Upper lobe of right lung (tissue), 1 donor: Measurements from ENCODE around the gene TDRKH. TPM values are rescaled to one million over a fixed set of nuclear protein-coding genes. Genes with fewer than 3 reads are reported as not detected.

Experiments used
- ATAC-seq: fragments of 200-7000 bp; cut with Tn5 transposase; one replicate; pipeline ENCODE4 v1.9.1; 2020; ENCODE audit warnings: mild to moderate bottlenecking, moderate library complexity
- DNase-seq: peaks from one replicate; pipeline ENCODE4 v3.0.0-alpha.2; 2020
- H3K27ac ChIP-seq: fragments of 200-600 bp; one replicate; pipeline ENCODE4 v1.8.0; 2022
- H3K27me3 ChIP-seq: fragments of 200-600 bp; one replicate; pipeline ENCODE4 v1.8.0; 2022; ENCODE audit warnings: mild to moderate bottlenecking
- H3K36me3 ChIP-seq: fragments of 200-600 bp; one replicate; pipeline ENCODE4 v1.8.0; 2022
- H3K4me1 ChIP-seq: fragments of 200-600 bp; one replicate; pipeline ENCODE4 v1.8.0; 2022
- H3K4me3 ChIP-seq: fragments of 200-600 bp; one replicate; pipeline ENCODE4 v1.8.0; 2022; ENCODE audit warnings: mild to moderate bottlenecking
- H3K9me3 ChIP-seq: fragments of 200-600 bp; one replicate; pipeline ENCODE4 v1.8.0; 2022
- intact Hi-C: fragments of 100-400 bp; cut with DNase I; formaldehyde crosslinking; loops from one replicate; pipeline ENCODE4 v1.11.0; 2022
- long read RNA-seq: library from polyadenylated mRNA; unstranded; transcript quantifications from one replicate; pipeline ENCODE4 v2.0.0, GENCODE V29; 2021
- total RNA-seq: library from RNA; stranded (reverse); fragmentation: NEBNext Ultra II Directional; extraction: Animal tissue kit (Norgen Biotek cat#: 25700); gene quantifications from one replicate; pipeline ENCODE4 v1.2.1, GENCODE V29; 2021
- TF ChIP-seq, protein P1 (sequence below): fragments of 200-600 bp; IDR thresholded peaks from one replicate; pipeline ENCODE4 v1.8.0; 2022; ENCODE audit warnings: antibody characterized with exemption
- donor health status: DM: no; HTN: yes; CAD: no; lungs with severe emphysema.

Gene TDRKH, protein sequence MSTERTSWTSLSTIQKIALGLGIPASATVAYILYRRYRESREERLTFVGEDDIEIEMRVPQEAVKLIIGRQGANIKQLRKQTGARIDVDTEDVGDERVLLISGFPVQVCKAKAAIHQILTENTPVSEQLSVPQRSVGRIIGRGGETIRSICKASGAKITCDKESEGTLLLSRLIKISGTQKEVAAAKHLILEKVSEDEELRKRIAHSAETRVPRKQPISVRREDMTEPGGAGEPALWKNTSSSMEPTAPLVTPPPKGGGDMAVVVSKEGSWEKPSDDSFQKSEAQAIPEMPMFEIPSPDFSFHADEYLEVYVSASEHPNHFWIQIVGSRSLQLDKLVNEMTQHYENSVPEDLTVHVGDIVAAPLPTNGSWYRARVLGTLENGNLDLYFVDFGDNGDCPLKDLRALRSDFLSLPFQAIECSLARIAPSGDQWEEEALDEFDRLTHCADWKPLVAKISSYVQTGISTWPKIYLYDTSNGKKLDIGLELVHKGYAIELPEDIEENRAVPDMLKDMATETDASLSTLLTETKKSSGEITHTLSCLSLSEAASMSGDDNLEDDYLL
- total RNA-seq = 12.8 TPM
- long read RNA-seq, partial matches to known transcripts = 4 of 25 reads
- long read RNA-seq, other reads (novel, unspliced or antisense) = 15 of 25 reads

DNA sequence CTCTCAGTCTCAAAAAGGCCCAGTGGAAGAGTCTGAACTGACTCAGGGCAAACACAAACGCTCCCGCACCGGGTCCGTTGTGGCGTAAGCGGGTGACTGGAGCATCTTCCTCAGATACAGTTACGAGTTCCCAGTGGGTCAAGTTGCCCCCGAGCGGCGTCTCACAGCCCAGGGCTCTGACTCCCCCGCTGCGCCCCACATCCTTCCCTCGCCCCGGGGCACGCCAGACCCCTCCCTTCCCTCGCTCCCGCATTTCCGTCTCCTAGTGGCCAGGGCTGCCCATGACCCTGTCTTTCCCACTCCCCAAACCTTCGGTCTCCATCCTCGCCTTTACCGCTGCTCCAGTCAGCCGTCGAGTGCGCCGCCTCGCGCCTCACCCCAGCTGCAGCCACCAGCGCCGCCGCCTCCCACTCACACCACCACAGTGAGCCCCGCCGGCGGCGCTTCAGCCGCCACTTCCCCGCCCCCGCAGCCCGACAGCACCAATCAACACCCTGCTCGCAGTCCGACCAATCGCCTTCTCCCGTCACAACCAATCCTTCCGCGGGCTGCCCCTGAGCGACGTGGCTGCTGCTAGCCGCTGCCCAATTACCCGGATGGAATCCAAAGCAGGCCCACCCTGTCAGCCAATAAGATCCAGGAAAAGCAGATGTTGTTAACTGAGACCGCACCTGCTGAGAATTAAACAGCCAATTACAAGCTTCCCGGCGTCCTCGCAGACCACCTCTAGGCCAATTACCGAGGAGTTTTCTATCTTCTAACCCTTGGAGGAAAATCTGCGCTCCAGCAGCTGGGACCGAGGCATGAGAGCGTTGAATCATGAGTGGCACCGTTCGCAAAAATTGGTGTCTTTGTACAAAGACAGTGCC lies at the start of gene TDRKH:
TDRKH (minus strand) TSS at position 430 of the 869 bp plus-strand sequence. CDS start 7,478 bp downstream, outside the sequence.
- TF ChIP-seq, protein P1, sequence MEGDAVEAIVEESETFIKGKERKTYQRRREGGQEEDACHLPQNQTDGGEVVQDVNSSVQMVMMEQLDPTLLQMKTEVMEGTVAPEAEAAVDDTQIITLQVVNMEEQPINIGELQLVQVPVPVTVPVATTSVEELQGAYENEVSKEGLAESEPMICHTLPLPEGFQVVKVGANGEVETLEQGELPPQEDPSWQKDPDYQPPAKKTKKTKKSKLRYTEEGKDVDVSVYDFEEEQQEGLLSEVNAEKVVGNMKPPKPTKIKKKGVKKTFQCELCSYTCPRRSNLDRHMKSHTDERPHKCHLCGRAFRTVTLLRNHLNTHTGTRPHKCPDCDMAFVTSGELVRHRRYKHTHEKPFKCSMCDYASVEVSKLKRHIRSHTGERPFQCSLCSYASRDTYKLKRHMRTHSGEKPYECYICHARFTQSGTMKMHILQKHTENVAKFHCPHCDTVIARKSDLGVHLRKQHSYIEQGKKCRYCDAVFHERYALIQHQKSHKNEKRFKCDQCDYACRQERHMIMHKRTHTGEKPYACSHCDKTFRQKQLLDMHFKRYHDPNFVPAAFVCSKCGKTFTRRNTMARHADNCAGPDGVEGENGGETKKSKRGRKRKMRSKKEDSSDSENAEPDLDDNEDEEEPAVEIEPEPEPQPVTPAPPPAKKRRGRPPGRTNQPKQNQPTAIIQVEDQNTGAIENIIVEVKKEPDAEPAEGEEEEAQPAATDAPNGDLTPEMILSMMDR = peak; percentile 29
- Histone ChIP-seq H3K36me3 (no peaks in the 10 kb centered on the region), H3K9me3 (no peaks in the 10 kb centered on the region), H3K27ac (peak within 1 kb of the TSS; percentile 52), H3K4me3 (peak within 1 kb of the TSS; percentile 73), H3K4me1 (no peaks in the 10 kb centered on the region), H3K27me3 (no peaks in the 10 kb centered on the region)
- DNase-seq (peak; percentile 99), ATAC-seq (peak; percentile 99)
- intact Hi-C loops = no loop called here

DNA sequence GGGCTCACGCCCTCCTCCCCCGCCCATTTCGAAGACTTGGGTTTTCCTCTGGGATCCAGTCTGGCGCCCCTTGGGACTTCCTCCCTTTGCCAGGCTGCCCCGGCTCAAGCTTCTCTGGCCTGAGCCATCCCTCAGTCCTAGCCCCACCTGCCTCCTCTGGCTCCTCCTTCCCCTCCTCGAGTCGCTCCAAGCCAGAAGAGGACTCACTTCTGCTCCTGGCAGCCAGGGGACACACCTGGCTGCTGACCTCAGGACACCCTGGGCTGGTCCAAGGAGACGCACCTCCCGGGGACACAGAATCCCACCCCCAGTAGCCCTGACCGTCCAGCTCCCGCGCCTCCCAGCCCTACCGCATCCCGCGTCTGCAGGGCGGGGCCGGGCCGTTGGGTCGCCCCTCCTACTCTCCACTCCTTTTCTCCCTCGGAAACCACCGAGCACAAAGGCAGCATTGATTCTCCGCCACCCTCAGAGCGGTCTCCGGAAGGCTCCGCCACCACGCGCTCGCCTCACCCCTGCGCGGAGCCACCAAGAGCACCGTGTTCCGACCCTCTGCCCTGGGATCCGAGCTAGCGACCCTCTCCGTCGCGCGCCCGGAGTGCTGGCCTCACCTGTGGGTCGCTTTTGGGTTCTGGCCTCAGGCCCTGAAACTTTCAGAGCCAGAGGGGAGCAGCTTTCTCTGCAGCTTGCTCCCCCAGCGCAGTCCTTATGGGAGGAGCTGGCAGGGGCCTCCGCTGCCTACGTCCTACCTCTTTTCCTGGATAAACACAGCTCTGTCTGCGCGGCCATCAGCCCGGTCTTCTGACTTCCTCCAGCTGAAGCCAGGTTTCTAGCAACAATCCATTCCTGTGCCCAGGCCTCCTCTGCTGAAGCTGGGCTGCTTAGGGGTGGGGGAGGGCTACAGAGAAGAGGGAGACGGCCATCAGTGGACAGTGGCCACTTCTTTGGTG lies 49.4 kb upstream of the TDRKH start, which contains the start of gene C2CD4D:
C2CD4D (minus strand) TSS at position 364 of the 947 bp plus-strand sequence. CDS start 831 bp downstream, outside the sequence.
- ATAC-seq (peak; percentile 61), DNase-seq (peak; percentile 73)
- intact Hi-C loops = no loop called here
- H3K4me3 ChIP-seq = peak within 1 kb of the TSS; percentile 48
- TF ChIP-seq, protein P1 = no peak
- H3K4me1 ChIP-seq = peaks cover 19% of the 10 kb centered on the region
- peak within 1 kb of the TSS; percentile 72 for H3K27ac ChIP-seq
- H3K27me3 ChIP-seq = peaks cover 26% of the 10 kb centered on the region
- no peaks in the 10 kb centered on the region for H3K36me3 ChIP-seq
- H3K9me3 ChIP-seq = no peaks in the 10 kb centered on the region

GRCh38 chr1:151839082-151839412 lies 48.7 kb upstream of the TDRKH start:
- no peaks in the 10 kb centered on the region for H3K36me3 ChIP-seq
- TF ChIP-seq, protein P1 = no peak
- intact Hi-C loops = no loop called here
- H3K9me3 ChIP-seq = no peaks in the 10 kb centered on the region
- DNase-seq (no peak), ATAC-seq (no peak)
- H3K27ac ChIP-seq = no peak overlapping the region
- H3K4me3 ChIP-seq = peak overlapping the region; percentile 48
- peaks cover 26% of the 10 kb centered on the region for H3K27me3 ChIP-seq
- peaks cover 19% of the 10 kb centered on the region for H3K4me1 ChIP-seq

- DNase-seq (peak; percentile 68), ATAC-seq (peak; percentile 34)
- TF ChIP-seq, protein P1 = no peak
- intact Hi-C loops = no loop called here
- Histone ChIP-seq H3K27ac (peak overlapping the region; percentile 17), H3K4me3 (peak overlapping the region; percentile 48), H3K36me3 (no peaks in the 10 kb centered on the region), H3K4me1 (peaks cover 19% of the 10 kb centered on the region), H3K9me3 (no peaks in the 10 kb centered on the region), H3K27me3 (peaks cover 26% of the 10 kb centered on the region)
These were observed 48.2 kb upstream of the TDRKH start for GRCh38 chr1:151838222-151839081.
